AG04450 (cell line): Measurements from ENCODE around the gene ADGB. TPM values are rescaled to one million over a fixed set of nuclear protein-coding genes. Genes with fewer than 3 reads are reported as not detected.
"Not testable (repeated sequence)": the region's sequence is repeated elsewhere in the genome, so short reads cannot be mapped to it uniquely, and the experiment has no call there.

Experiments used
- CTCF ChIA-PET: fragments of 300-600, 350-600 bp; formaldehyde crosslinking; extraction: SDS; loops from one replicate; lab custom pipeline; 2022; ENCODE audit warnings: antibody characterized with exemption, inconsistent platforms; lab: Charles Lee
- POLR2A ChIA-PET: fragments of 350-600 bp; formaldehyde crosslinking; extraction: SDS; loops from one replicate; lab custom pipeline; 2021; ENCODE audit warnings: antibody characterized with exemption, inconsistent platforms; lab: Yijun Ruan, JAX
- DNase-seq: peaks from one replicate; pipeline ENCODE4 v3.0.0-alpha.2; 2011; ENCODE audit warnings: low read depth, low spot score
- H3K27ac ChIP-seq: one replicate; pipeline ENCODE4 v1.5.1; 2012; ENCODE audit warnings: low read depth, low read length, control low read depth
- H3K27me3 ChIP-seq: one replicate; pipeline ENCODE4 v1.6.0; 2012; ENCODE audit warnings: low read length; ENCODE audit not compliant: control insufficient read depth, insufficient read depth
- H3K4me3 ChIP-seq: 2 replicates; pipeline ENCODE4 v1.5.1; 2011; ENCODE audit warnings: mild to moderate bottlenecking, low read depth, low read length, control low read depth
- H3K9me3 ChIP-seq: 2 replicates; pipeline ENCODE4 v1.5.1; 2012; ENCODE audit warnings: low read length; ENCODE audit not compliant: control insufficient read depth, insufficient read depth
- CTCF ChIP-seq: IDR thresholded peaks from 2 replicates; pipeline ENCODE4 v1.5.1; 2011; ENCODE audit warnings: low read depth, low read length, control low read depth, inconsistent platforms
- polyA plus RNA-seq: library from polyadenylated mRNA; depleted of rRNA; stranded (reverse); fragments of >200 nt; gene quantifications from 2 replicates; pipeline ENCODE4 v1.2.3, GENCODE V29; 2011

The ADGB gene
- polyA plus RNA-seq, 1 experiment: not detected

DNA sequence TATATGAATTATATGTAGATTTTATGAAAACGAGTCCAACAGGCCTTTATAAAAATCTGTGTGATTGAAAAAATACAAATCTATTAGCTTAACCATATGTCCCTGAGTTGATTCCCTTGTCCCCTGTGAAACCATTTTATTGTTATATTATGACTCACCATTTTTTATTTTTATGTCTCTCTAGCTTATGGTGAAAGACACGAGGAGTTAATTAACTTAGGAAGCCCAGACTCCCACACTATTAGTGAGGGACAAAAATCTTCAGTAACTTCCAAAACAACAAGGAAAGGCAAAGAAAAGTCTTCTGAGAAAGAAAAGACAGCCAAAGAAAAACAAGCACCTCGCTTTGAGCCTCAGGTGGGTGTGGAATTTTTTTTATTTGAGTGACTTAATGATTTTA is 183.1 kb downstream of the ADGB start:
- no peaks in the 10 kb centered on the region for H3K27me3 ChIP-seq
- DNase-seq: no peak
- CTCF ChIA-PET: no interaction called here
- no peak for TF ChIP-seq CTCF
- no peak overlapping the region for H3K27ac ChIP-seq
- no peaks in the 10 kb centered on the region for H3K9me3 ChIP-seq
- POLR2A ChIA-PET: no interaction called here
- H3K4me3 ChIP-seq: no peak overlapping the region

DNA sequence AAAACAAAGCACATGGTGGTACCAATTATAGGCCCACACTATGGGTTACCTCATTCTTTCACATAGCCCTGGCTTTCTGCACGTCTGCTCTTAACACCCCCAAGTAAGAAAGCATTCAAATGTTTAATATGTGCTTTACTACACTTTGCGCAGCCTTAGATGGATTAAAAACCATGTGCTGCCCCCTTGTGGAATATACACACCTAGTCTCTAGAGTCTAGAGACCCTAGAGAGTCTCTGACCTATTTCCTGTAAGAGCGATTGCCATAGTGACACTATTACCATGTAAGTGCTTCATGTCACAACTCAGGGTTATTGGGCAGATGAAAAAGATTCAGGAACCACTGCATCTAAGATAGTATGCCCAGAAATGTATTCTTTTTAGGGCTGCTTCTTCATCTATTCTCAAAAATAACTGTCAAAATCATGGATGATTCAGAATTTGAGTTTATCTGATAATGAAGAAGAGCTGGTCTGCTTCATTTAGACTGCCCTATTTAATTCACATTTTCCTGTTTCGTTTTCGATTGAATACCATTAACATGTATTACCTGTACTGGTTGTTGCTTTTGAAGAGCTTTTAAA is 186.3 kb downstream of the ADGB start:
- Histone ChIP-seq H3K4me3 (no peak overlapping the region), H3K27me3 (no peaks in the 10 kb centered on the region), H3K27ac (no peak overlapping the region), H3K9me3 (no peaks in the 10 kb centered on the region)
- ChIA-PET CTCF (interaction anchor here (0.6 to 1.2 kb wide), 15 partner anchors 9 to 998 kb away, joined by 3 to 11 read pairs (median 3); no protein-coding TSS in a partner anchor), POLR2A (no interaction called here)
- peak; percentile 6 for DNase-seq
- peak; percentile 62 for TF ChIP-seq CTCF

DNA sequence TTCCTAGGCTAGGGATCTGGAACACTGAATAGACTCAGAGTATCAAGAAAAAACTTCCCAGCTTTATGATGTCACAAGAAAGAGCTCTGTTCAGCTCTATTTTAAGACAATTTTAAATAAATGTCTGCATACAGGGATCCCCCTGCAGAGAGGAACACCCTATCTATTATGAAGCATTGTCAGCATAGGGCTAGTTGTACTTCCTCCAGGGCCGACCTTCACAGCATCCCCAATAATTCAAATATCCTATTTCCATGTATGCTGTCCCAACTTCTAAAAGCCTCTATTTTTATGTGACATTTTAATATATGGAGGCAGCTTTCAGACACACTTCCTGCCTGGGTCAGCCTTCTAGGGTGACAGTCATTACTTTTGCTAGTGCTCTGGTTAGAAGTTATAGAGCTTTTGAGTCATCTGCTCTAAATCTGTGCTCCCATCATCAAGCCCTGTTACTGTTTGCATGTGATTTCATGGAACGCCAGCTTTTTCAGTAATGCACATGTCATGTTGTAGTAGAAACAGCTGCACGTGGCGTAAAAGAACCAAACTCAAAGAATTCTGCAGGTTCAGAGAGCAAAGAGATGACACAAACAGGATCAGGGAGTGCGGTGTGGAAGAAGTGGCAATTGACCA is 189.2 kb downstream of the ADGB start:
- CTCF ChIA-PET: no interaction called here
- no peak for TF ChIP-seq CTCF
- no peak overlapping the region for H3K4me3 ChIP-seq
- POLR2A ChIA-PET: no interaction called here
- no peak overlapping the region for H3K27ac ChIP-seq
- no peaks in the 10 kb centered on the region for H3K27me3 ChIP-seq
- no peaks in the 10 kb centered on the region; the same call in 1 of the 2 replicates for H3K9me3 ChIP-seq
- no peak for DNase-seq

DNA sequence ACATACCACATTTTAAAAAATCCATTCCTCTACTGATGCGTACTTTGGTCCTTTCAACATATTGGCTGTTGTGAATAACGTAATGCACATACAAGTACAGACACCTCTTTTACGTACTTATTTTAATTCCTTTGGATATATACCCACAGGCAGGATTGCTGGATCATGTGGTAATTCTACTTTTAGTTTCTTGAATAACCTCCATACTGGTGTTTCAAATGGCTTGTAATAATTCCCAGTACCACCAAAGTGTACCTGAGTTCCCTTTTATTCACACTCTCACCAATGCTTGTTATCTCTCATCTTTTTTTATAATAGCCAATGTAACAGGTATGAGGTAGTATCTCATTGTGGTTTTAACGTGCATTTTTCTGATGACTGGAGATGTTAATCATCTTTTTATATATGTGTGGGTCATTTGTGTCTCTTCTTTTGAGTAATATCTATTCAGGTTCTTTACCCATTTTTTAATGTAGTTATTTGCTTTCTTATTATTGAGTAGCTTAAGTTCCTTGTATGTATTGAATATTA is 191.9 kb downstream of the ADGB start:
- ChIA-PET CTCF (no interaction called here), POLR2A (no interaction called here)
- no peak for DNase-seq
- no peak for TF ChIP-seq CTCF
- no peaks in the 10 kb centered on the region for H3K27me3 ChIP-seq
- no peaks in the 10 kb centered on the region; the same call in 1 of the 2 replicates for H3K9me3 ChIP-seq
- H3K4me3 ChIP-seq: no peak overlapping the region
- H3K27ac ChIP-seq: no peak overlapping the region

DNA sequence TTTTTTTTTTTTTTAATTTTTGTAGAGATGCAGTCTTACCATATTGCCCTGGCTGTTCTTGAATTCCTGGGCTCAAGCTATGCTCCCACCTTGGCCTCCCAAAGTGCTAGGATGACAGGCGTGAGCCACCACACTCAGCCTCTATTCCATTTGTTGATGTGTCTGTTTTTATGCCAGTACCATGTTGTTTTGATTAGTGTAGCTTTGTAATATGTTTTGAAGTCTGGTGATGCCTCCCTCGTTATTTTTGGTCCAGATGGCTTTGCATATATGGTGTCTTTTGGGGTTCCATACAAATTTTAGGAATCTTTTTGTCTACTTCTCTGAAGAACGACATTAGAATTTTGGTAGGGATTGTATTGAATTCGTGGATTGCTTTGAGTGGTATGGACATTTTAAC is 193.2 kb downstream of the ADGB start:
- no peak for DNase-seq
- no peaks in the 10 kb centered on the region; the same call in 1 of the 2 replicates for H3K9me3 ChIP-seq
- CTCF ChIA-PET: interaction anchor here (0.6 to 1.4 kb wide), 2 partner anchors 9 to 468 kb away, joined by 3 read pairs; no protein-coding TSS in a partner anchor
- no peak overlapping the region for H3K27ac ChIP-seq
- no peak overlapping the region for H3K4me3 ChIP-seq
- POLR2A ChIA-PET: no interaction called here
- TF ChIP-seq CTCF: no peak
- no peaks in the 10 kb centered on the region for H3K27me3 ChIP-seq

- DNase-seq, CTCF ChIA-PET, H3K27me3 ChIP-seq: not testable (repeated sequence)
Measured at GRCh38 chr6:146793218-146793617, 194.4 kb downstream of the ADGB start.

More at GRCh38 chr6:146793218-146793617, 194.4 kb downstream of the ADGB start:
- H3K4me3 ChIP-seq, H3K9me3 ChIP-seq, POLR2A ChIA-PET, H3K27ac ChIP-seq: not testable (repeated sequence)
